Nephron (organoid): Measurements from ENCODE around the gene GALNT11.

Source experiments
- H3K27ac Mint-ChIP-seq, 3 experiments: 2 replicates each; pipeline ENCODE4 v1.8.0; 2020; ENCODE audit warnings: mixed read lengths in 3 of 3, mild to moderate bottlenecking in 2 of 3, moderate library complexity in 1 of 3
- H3K27me3 Mint-ChIP-seq: 2 replicates; pipeline ENCODE4 v1.8.0; 2021; ENCODE audit warnings: low read depth, mild to moderate bottlenecking, moderate library complexity, mixed read lengths
- H3K36me3 Mint-ChIP-seq: 2 replicates; pipeline ENCODE4 v1.8.0; 2020; ENCODE audit warnings: low read depth, mixed read lengths
- H3K4me1 Mint-ChIP-seq: 2 replicates; pipeline ENCODE4 v1.8.0; 2020; ENCODE audit warnings: mixed read lengths
- H3K4me3 Mint-ChIP-seq, 3 experiments: 2 replicates each; pipeline ENCODE4 v1.8.0; 2020; ENCODE audit warnings: mild to moderate bottlenecking in 3 of 3, mixed read lengths in 3 of 3, moderate library complexity in 2 of 3
- H3K9me3 Mint-ChIP-seq: 2 replicates; pipeline ENCODE4 v1.8.0; 2020; ENCODE audit warnings: mixed read lengths
- CTCF ChIP-seq, 3 experiments: fragments of 200-600 bp; sonication (generic); IDR thresholded peaks; one replicate each; pipeline ENCODE4 v1.5.0; 2021; ENCODE audit warnings: antibody characterized with exemption in 3 of 3; ENCODE audit not compliant: unreplicated experiment in 3 of 3

Gene GALNT11

GRCh38 chr7:152158801-152159587, 133.5 kb downstream of the GALNT11 start:
- no peak for TF ChIP-seq CTCF (IDR thresholded peaks at IDR 0.05; ENCODE audit: unreplicated experiment in 3 of 3)
- Mint-ChIP-seq H3K4me3 (no peak overlapping the region), H3K9me3 (no peaks in the 10 kb centered on the region), H3K27me3 (no peaks in the 10 kb centered on the region), H3K4me1 (no peaks in the 10 kb centered on the region), H3K27ac (no peak overlapping the region), H3K36me3 (peaks cover 73% of the 10 kb centered on the region)

GRCh38 chr7:152161171-152161570, 135.7 kb downstream of the GALNT11 start:
- H3K27me3 Mint-ChIP-seq: no peaks in the 10 kb centered on the region
- H3K4me3 Mint-ChIP-seq: no peak overlapping the region
- no peak overlapping the region for H3K27ac Mint-ChIP-seq
- no peaks in the 10 kb centered on the region for H3K4me1 Mint-ChIP-seq
- no peaks in the 10 kb centered on the region for H3K9me3 Mint-ChIP-seq
- TF ChIP-seq CTCF (IDR thresholded peaks at IDR 0.05; ENCODE audit: unreplicated experiment in 3 of 3): no peak
- H3K36me3 Mint-ChIP-seq: peaks cover 68% of the 10 kb centered on the region

GRCh38 chr7:152162287-152162686, 136.8 kb downstream of the GALNT11 start:
- H3K27ac Mint-ChIP-seq: no peak overlapping the region
- no peaks in the 10 kb centered on the region for H3K9me3 Mint-ChIP-seq
- peaks cover 68% of the 10 kb centered on the region for H3K36me3 Mint-ChIP-seq
- no peaks in the 10 kb centered on the region for H3K4me1 Mint-ChIP-seq
- H3K4me3 Mint-ChIP-seq: no peak overlapping the region
- no peak for TF ChIP-seq CTCF (IDR thresholded peaks at IDR 0.05; ENCODE audit: unreplicated experiment in 3 of 3)
- no peaks in the 10 kb centered on the region for H3K27me3 Mint-ChIP-seq
